ENCODE data around the gene ENTHD1. TPM values are rescaled to one million over a fixed set of nuclear protein-coding genes. Genes with fewer than 3 reads are reported as not detected.

The ENTHD1 gene
- total and polyA plus RNA-seq, 10 of the 15 experiments (the other 5 are each of a cell fraction or from before 2014, with no cell fraction given), result 0.09 to 0.52 (median 0.21) TPM; not detected in 1

DNA sequence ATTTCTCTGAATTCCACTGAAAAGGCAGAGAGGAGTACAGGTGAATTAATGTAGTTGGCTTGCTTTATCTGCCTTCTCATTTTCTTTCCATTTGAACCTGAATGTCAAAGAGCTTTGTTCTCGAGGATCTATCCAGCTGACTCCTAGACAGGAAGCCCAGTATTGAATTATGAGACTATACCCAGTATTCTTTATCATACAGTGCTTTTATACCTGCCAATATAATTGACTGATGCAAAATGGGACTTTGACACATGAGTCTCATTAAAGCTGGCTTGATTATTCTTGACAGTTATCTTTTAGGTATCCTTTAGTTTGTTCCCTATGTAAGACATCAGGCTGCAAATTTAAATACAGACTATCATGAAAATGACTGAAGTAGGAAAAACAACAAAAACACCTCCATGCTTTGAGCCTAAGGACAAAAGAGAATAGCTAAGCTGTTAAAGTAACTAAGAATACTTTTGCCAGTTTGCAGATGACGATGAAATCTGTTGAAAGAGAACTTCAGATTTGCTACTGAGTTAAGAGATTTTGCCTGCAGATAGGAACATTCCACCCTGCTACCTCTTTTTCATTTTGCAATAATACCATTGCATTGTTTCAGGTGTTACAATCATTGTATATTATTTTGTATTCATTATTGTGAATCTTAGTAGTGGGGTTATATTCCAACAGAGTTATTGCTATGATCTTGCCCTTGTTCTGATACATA is 117.1 kb downstream of the ENTHD1 start:
- no peaks in the 10 kb centered on the region for H4K20me1 ChIP-seq (ENCODE audit: control insufficient read depth, insufficient read depth)
- H3K79me2 ChIP-seq (ENCODE audit: control insufficient read depth, insufficient read depth, low read length), result no peaks in the 10 kb centered on the region
- ChIA-PET SMC1A (ENCODE audit: uncharacterized antibody, unreplicated experiment) (interaction anchor here (0.9 to 4.5 kb wide), 4 partner anchors 10 to 131 kb away, joined by 3 to 22 read pairs (median 3); no protein-coding TSS in a partner anchor), CTCF (interaction anchor here (1.2 kb wide), 1 partner anchor 20 kb away, joined by 3 read pairs; no protein-coding TSS in a partner anchor), POLR2A (interaction anchor here (0.6 to 1.9 kb wide), 2 partner anchors 10 to 51 kb away, joined by 4 to 8 read pairs; no protein-coding TSS in a partner anchor), RAD21 (ENCODE audit: unreplicated experiment) (interaction anchor here (1.1 kb wide), 1 partner anchor 157 kb away, joined by 7 read pairs; no protein-coding TSS in a partner anchor)
- no peak overlapping the region for H2AFZ ChIP-seq (ENCODE audit: control insufficient read depth, low read depth, low read length)
- WGBS (ENCODE audit: insufficient coverage, insufficient replicate concordance, low lambda C conversion rate, missing lambda C conversion rate), result 68% methylated on average over 2 of the region's 2 CpGs
- no peaks in the 10 kb centered on the region for H3K9me3 ChIP-seq (replicated peaks; ENCODE audit: control insufficient read depth, insufficient read depth, low read length)
- no peak overlapping the region for H3K4me2 ChIP-seq (ENCODE audit: control insufficient read depth, insufficient read depth)
- intact Hi-C loops (cut with micrococcal nuclease; ENCODE audit: unreplicated experiment), result no loop called here
- H3K27me3 ChIP-seq (replicated peaks in 1 of 2; ENCODE audit: control insufficient read depth in 2 of 2, insufficient read depth in 2 of 2, low read length in 1 of 2), result no peaks in the 10 kb centered on the region
- in situ Hi-C loops (cut with MboI), result no loop called here
- no peak overlapping the region for H3K27ac ChIP-seq (ENCODE audit: control insufficient read depth, insufficient read depth)
- ATAC-seq (no peak), FAIRE-seq (no peak), DNase-seq (ENCODE audit: low read depth, low spot score) (no peak)
- no TSS peak for BruUV-seq (replicated peaks)
- H3K9ac ChIP-seq (ENCODE audit: control insufficient read depth, insufficient read depth, low read length), result no peak overlapping the region
- TF ChIP-seq, protein P1, sequence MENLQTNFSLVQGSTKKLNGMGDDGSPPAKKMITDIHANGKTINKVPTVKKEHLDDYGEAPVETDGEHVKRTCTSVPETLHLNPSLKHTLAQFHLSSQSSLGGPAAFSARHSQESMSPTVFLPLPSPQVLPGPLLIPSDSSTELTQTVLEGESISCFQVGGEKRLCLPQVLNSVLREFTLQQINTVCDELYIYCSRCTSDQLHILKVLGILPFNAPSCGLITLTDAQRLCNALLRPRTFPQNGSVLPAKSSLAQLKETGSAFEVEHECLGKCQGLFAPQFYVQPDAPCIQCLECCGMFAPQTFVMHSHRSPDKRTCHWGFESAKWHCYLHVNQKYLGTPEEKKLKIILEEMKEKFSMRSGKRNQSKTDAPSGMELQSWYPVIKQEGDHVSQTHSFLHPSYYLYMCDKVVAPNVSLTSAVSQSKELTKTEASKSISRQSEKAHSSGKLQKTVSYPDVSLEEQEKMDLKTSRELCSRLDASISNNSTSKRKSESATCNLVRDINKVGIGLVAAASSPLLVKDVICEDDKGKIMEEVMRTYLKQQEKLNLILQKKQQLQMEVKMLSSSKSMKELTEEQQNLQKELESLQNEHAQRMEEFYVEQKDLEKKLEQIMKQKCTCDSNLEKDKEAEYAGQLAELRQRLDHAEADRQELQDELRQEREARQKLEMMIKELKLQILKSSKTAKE (IDR thresholded peaks at IDR 0.05; ENCODE audit: low read depth, poor library complexity, severe bottlenecking), result no peak
- TF ChIP-seq, protein P2, sequence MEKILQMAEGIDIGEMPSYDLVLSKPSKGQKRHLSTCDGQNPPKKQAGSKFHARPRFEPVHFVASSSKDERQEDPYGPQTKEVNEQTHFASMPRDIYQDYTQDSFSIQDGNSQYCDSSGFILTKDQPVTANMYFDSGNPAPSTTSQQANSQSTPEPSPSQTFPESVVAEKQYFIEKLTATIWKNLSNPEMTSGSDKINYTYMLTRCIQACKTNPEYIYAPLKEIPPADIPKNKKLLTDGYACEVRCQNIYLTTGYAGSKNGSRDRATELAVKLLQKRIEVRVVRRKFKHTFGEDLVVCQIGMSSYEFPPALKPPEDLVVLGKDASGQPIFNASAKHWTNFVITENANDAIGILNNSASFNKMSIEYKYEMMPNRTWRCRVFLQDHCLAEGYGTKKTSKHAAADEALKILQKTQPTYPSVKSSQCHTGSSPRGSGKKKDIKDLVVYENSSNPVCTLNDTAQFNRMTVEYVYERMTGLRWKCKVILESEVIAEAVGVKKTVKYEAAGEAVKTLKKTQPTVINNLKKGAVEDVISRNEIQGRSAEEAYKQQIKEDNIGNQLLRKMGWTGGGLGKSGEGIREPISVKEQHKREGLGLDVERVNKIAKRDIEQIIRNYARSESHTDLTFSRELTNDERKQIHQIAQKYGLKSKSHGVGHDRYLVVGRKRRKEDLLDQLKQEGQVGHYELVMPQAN (conservative IDR thresholded peaks at IDR 0.05), result no peak
- TF ChIP-seq CBX3 (IDR thresholded peaks at IDR 0.05; ENCODE audit: borderline replicate concordance, low read depth) (no peak), IKZF1 (conservative IDR thresholded peaks at IDR 0.05) (no peak), RFX5 (IDR thresholded peaks at IDR 0.05; ENCODE audit: low read depth, low read length) (no peak), RCOR1 (conservative IDR thresholded peaks at IDR 0.05; ENCODE audit: low read depth, low read length) (no peak), SP1 (IDR thresholded peaks at IDR 0.05; ENCODE audit: low read depth, low read length) (no peak), FOXK2 (IDR thresholded peaks at IDR 0.05) (no peak), TARDBP (IDR thresholded peaks at IDR 0.05; ENCODE audit: borderline replicate concordance) (no peak), LARP7 (IDR thresholded peaks at IDR 0.05) (no peak), ESRRA (IDR thresholded peaks at IDR 0.05; ENCODE audit: low read length) (no peak), MTA2 (IDR thresholded peaks at IDR 0.05; ENCODE audit: low read depth) (no peak), TAF1 (IDR thresholded peaks at IDR 0.05; ENCODE audit: borderline replicate concordance, low read depth, low read length) (no peak)
- TF ChIP-seq, protein P3, sequence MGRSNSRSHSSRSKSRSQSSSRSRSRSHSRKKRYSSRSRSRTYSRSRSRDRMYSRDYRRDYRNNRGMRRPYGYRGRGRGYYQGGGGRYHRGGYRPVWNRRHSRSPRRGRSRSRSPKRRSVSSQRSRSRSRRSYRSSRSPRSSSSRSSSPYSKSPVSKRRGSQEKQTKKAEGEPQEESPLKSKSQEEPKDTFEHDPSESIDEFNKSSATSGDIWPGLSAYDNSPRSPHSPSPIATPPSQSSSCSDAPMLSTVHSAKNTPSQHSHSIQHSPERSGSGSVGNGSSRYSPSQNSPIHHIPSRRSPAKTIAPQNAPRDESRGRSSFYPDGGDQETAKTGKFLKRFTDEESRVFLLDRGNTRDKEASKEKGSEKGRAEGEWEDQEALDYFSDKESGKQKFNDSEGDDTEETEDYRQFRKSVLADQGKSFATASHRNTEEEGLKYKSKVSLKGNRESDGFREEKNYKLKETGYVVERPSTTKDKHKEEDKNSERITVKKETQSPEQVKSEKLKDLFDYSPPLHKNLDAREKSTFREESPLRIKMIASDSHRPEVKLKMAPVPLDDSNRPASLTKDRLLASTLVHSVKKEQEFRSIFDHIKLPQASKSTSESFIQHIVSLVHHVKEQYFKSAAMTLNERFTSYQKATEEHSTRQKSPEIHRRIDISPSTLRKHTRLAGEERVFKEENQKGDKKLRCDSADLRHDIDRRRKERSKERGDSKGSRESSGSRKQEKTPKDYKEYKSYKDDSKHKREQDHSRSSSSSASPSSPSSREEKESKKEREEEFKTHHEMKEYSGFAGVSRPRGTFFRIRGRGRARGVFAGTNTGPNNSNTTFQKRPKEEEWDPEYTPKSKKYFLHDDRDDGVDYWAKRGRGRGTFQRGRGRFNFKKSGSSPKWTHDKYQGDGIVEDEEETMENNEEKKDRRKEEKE (IDR thresholded peaks at IDR 0.05), result no peak
- H3K36me3 ChIP-seq (ENCODE audit: control insufficient read depth in 2 of 2, insufficient read depth in 2 of 2, low read length in 1 of 2), result no peaks in the 10 kb centered on the region
- peaks cover 25% of the 10 kb centered on the region for H3K4me1 ChIP-seq (ENCODE audit: control insufficient read depth, insufficient read depth, low read length)
- no peak overlapping the region for H3K4me3 ChIP-seq

All from GM12878 (cell line).